CD14-positive monocyte (primary cell): Measurements from ENCODE around the gene SLC18A3. TPM values are rescaled to one million over a fixed set of nuclear protein-coding genes. Genes with fewer than 3 reads are reported as not detected.

Source experiments
- DNase-seq, 3 donors: peaks; one replicate each; pipeline ENCODE4 v3.0.0-alpha.2; 2011 to 2022
- H2AFZ ChIP-seq: 2 replicates; pipeline ENCODE4 v1.6.0; 2012; ENCODE audit warnings: mild to moderate bottlenecking, low read depth, low read length, inconsistent platforms; ENCODE audit not compliant: insufficient read depth, poor library complexity, severe bottlenecking
- H3K27ac ChIP-seq, 2 donors: 1 replicate in 1 of 2; 2 replicates in 1 of 2; pipeline ENCODE4 v1.5.1; 2012 to 2013; ENCODE audit warnings: low read length in 2 of 2, control low read depth in 1 of 2, inconsistent platforms in 1 of 2, low read depth in 1 of 2, mild to moderate bottlenecking in 1 of 2
- H3K27me3 ChIP-seq, 2 donors: one replicate each; pipeline versions ENCODE4 v1.6.0 to v1.6.1; 2011 to 2013; ENCODE audit warnings: low read length in 2 of 2; ENCODE audit not compliant: control insufficient read depth in 2 of 2, insufficient read depth in 2 of 2
- H3K36me3 ChIP-seq, 2 donors: replicated peaks in 1 of 2; 1 replicate in 1 of 2; 2 replicates in 1 of 2; pipeline versions ENCODE4 v1.5.1 to v1.6.1; 2012 to 2013; ENCODE audit warnings: low read length in 2 of 2, control low read depth in 1 of 2, inconsistent platforms in 1 of 2, mild to moderate bottlenecking in 1 of 2; ENCODE audit not compliant: insufficient read depth in 2 of 2, control insufficient read depth in 1 of 2
- H3K4me1 ChIP-seq, 2 donors: 1 replicate in 1 of 2; 2 replicates in 1 of 2; pipeline versions ENCODE4 v1.5.1 to v1.6.1; 2012 to 2013; ENCODE audit warnings: low read length in 2 of 2, control low read depth in 1 of 2, inconsistent platforms in 1 of 2, mild to moderate bottlenecking in 1 of 2, moderate library complexity in 1 of 2; ENCODE audit not compliant: insufficient read depth in 2 of 2, control insufficient read depth in 1 of 2
- H3K4me2 ChIP-seq: replicated peaks from 2 replicates; pipeline ENCODE3; 2012; ENCODE audit warnings: low read length, moderate library complexity, mild to moderate bottlenecking; ENCODE audit not compliant: poor library complexity, severe bottlenecking; ENCODE audit errors: extremely low read depth
- H3K4me3 ChIP-seq, 3 experiments: fragments of 200-600 bp in 1 of 3; sonication (generic) in 1 of 3; replicated peaks in 1 of 3; 1 replicate in 2 of 3; 2 replicates in 1 of 3; pipeline ENCODE4 v1.5.1; 2011 to 2013; ENCODE audit warnings: low read length in 3 of 3, mild to moderate bottlenecking in 3 of 3, control low read depth in 2 of 3, low read depth in 2 of 3, inconsistent platforms in 1 of 3, moderate library complexity in 1 of 3
- H3K79me2 ChIP-seq: 2 replicates; pipeline ENCODE4 v1.6.0; 2012; ENCODE audit warnings: mild to moderate bottlenecking, control low read depth, inconsistent platforms, low read length, moderate library complexity; ENCODE audit not compliant: insufficient read depth
- H3K9ac ChIP-seq: 2 replicates; pipeline ENCODE4 v1.6.0; 2017; ENCODE audit warnings: low read length, mild to moderate bottlenecking; ENCODE audit not compliant: insufficient read depth, poor library complexity, severe bottlenecking
- H3K9me3 ChIP-seq, 2 donors: replicated peaks in 1 of 2; 1 replicate in 1 of 2; 2 replicates in 1 of 2; pipeline versions ENCODE4 v1.5.1 to v1.6.1; 2012 to 2013; ENCODE audit warnings: low read length in 2 of 2, control low read depth in 1 of 2; ENCODE audit not compliant: control insufficient read depth in 1 of 2, insufficient read depth in 1 of 2
- H4K20me1 ChIP-seq: 2 replicates; pipeline ENCODE4 v1.6.0; 2012; ENCODE audit warnings: mild to moderate bottlenecking, low read length, control low read depth, moderate library complexity; ENCODE audit not compliant: insufficient read depth
- H3K27ac Mint-ChIP-seq, 7 donors: one replicate each; pipeline ENCODE4 v1.8.0; 2020; ENCODE audit warnings: mild to moderate bottlenecking in 7 of 7, mixed read lengths in 7 of 7, moderate library complexity in 6 of 7, inconsistent platforms in 2 of 7
- H3K27me3 Mint-ChIP-seq, 3 donors: one replicate each; pipeline ENCODE4 v1.8.0; 2021 to 2022; ENCODE audit warnings: low read depth in 3 of 3, mild to moderate bottlenecking in 3 of 3, mixed read lengths in 3 of 3, moderate library complexity in 3 of 3, inconsistent platforms in 1 of 3
- H3K36me3 Mint-ChIP-seq, 2 donors: one replicate each; pipeline ENCODE4 v1.8.0; 2020; ENCODE audit warnings: mixed read lengths in 2 of 2, inconsistent platforms in 1 of 2, mild to moderate bottlenecking in 1 of 2
- H3K4me1 Mint-ChIP-seq: one replicate; pipeline ENCODE4 v1.8.0; 2020; ENCODE audit warnings: mild to moderate bottlenecking, mixed read lengths
- H3K4me3 Mint-ChIP-seq, 2 donors: one replicate each; pipeline ENCODE4 v1.8.0; 2020; ENCODE audit warnings: mild to moderate bottlenecking in 2 of 2, mixed read lengths in 2 of 2, moderate library complexity in 1 of 2
- H3K9me3 Mint-ChIP-seq, 7 donors: one replicate each; pipeline ENCODE4 v1.8.0; 2020 to 2022; ENCODE audit warnings: mixed read lengths in 7 of 7, mild to moderate bottlenecking in 6 of 7, moderate library complexity in 6 of 7, inconsistent platforms in 2 of 7
- WGBS: methylation state at CpG from one replicate; pipeline ENCODE4 v1.1.5; 2013; ENCODE audit warnings: missing lambda C conversion rate; ENCODE audit not compliant: insufficient coverage; 5-methylcytosine and 5-hydroxymethylcytosine counted together
- intact Hi-C, 2 donors: fragments of 100-400 bp; cut with micrococcal nuclease; formaldehyde crosslinking; loops; one replicate each; pipeline versions ENCODE4 v1.15.0 to v1.15.1; 2023
- polyA plus RNA-seq, 3 donors: library from polyadenylated mRNA; depleted of rRNA in 1 of 3; unstranded in 2 of 3; stranded (reverse) in 1 of 3; fragments of 300-500 nt in 2 of 3; fragments of >200 nt in 1 of 3; fragmentation: Illumina TruSeq in 2 of 3; gene quantifications; 1 replicate in 2 of 3; 2 replicates in 1 of 3; pipeline ENCODE4 v1.2.3, GENCODE V29; 2012 to 2021
- TF ChIP-seq, protein P1 (sequence below): fragments of 200-600 bp; IDR thresholded peaks from one replicate; pipeline ENCODE4 v1.8.0; 2022; ENCODE audit warnings: antibody characterized with exemption, mild to moderate bottlenecking

SLC18A3 gene
- polyA plus RNA-seq, 3 donors, result not detected

DNA sequence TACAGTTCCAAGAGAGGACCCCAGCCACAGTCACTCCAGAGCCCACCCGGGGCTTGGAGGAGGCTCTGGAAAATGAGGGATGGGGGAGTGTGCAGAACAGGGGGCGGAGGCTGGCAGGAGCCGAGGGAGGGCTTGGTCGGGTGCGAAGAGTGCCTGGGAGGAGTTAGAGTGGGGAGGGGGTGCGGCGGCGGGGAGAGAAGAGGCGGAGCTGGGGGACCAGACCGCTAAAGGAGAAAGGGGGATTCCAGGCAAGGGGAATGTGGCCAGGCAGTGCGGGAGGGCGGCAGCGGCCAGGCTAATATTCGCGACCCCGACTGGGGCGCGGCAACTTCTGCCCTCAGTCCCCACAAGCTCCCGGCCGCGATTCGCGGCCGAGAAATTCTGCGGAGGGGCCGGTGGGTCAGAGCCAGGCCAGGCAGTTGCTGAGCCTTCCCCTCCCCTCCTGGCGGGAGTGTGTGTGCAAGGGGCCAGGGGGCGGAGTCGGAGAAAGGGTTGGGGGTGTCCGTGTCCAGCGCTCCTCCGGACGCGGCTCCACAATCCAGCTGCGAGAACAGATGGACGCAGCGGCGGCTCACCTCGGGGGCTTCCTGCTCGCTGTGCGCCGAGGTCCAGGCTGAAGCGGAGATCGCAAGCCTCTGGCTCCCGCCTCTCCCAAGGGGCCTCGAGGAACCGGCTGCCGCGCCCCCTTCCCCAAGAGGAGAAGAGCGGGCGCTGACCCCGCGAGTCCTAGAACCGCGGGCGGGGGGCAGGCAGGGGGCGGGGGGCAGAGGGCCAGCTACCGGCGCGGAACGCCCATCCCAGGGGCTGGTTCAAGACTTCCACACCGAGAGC, 612 bp upstream of the SLC18A3 start:
- Histone ChIP-seq H4K20me1 (no peaks in the 10 kb centered on the region), H3K9ac (no peak overlapping the region), H3K4me2 (no peak overlapping the region), H3K36me3 (no peaks in the 10 kb centered on the region), H3K27me3 (peaks cover 41 to 70% of the 10 kb centered on the region in 2 donors), H3K27ac (no peak overlapping the region), H3K9me3 (peaks cover 0 to 36% of the 10 kb centered on the region in 2 donors), H3K4me3 (no peak overlapping the region), H3K79me2 (no peaks in the 10 kb centered on the region), H3K4me1 (no peaks in the 10 kb centered on the region), H2AFZ (no peak overlapping the region)
- WGBS, result 2% methylated on average over 48 of the region's 62 CpGs
- Mint-ChIP-seq H3K36me3 (peaks cover 0 to 6% of the 10 kb centered on the region in 2 donors), H3K4me1 (peaks cover 2% of the 10 kb centered on the region), H3K27me3 (peaks cover 70 to 82% (median 82%) of the 10 kb centered on the region in 3 donors), H3K27ac (no peak overlapping the region), H3K9me3 (peaks cover 0 to 36% (median 11%) of the 10 kb centered on the region in 7 donors), H3K4me3 (peak overlapping the region in 1 of 2 donors; percentile 75)
- intact Hi-C loops, result no loop called here
- TF ChIP-seq, protein P1, sequence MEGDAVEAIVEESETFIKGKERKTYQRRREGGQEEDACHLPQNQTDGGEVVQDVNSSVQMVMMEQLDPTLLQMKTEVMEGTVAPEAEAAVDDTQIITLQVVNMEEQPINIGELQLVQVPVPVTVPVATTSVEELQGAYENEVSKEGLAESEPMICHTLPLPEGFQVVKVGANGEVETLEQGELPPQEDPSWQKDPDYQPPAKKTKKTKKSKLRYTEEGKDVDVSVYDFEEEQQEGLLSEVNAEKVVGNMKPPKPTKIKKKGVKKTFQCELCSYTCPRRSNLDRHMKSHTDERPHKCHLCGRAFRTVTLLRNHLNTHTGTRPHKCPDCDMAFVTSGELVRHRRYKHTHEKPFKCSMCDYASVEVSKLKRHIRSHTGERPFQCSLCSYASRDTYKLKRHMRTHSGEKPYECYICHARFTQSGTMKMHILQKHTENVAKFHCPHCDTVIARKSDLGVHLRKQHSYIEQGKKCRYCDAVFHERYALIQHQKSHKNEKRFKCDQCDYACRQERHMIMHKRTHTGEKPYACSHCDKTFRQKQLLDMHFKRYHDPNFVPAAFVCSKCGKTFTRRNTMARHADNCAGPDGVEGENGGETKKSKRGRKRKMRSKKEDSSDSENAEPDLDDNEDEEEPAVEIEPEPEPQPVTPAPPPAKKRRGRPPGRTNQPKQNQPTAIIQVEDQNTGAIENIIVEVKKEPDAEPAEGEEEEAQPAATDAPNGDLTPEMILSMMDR, result no peak
- no peak for DNase-seq

DNA sequence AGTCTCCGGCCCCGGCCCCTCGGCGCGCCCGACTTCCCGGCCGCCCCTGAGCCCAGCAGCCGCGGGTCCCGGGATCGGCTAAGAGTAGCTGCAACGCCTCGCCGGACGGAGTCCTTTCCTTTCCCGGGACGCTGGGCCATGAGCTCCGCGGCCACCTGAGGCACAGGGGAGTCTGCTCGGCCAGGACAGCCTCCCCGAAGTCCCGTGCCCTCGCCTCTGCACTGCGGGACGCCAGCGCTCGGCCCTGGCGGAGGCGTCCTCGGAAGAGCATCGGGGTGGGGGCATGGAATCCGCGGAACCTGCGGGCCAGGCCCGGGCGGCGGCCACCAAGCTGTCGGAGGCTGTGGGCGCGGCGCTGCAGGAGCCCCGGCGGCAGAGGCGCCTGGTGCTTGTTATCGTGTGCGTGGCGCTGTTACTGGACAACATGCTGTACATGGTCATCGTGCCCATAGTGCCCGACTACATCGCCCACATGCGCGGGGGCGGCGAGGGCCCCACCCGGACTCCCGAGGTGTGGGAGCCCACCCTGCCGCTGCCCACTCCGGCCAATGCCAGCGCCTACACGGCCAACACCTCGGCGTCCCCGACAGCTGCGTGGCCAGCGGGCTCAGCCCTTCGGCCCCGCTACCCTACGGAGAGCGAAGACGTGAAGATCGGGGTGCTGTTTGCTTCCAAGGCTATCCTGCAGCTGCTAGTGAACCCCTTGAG, 502 bp downstream of the SLC18A3 start:
- Histone ChIP-seq H2AFZ (no peak overlapping the region), H3K9ac (no peak overlapping the region), H4K20me1 (no peaks in the 10 kb centered on the region), H3K4me3 (no peak overlapping the region), H3K27ac (no peak overlapping the region), H3K27me3 (peaks cover 41 to 81% of the 10 kb centered on the region in 2 donors), H3K79me2 (no peaks in the 10 kb centered on the region), H3K4me1 (no peaks in the 10 kb centered on the region), H3K4me2 (no peak overlapping the region), H3K9me3 (peaks cover 0 to 36% of the 10 kb centered on the region in 2 donors), H3K36me3 (no peaks in the 10 kb centered on the region)
- no peak for DNase-seq
- Mint-ChIP-seq H3K27ac (no peak overlapping the region), H3K36me3 (peaks cover 0 to 6% of the 10 kb centered on the region in 2 donors), H3K27me3 (peaks cover 81 to 90% (median 89%) of the 10 kb centered on the region in 3 donors), H3K4me1 (peaks cover 2% of the 10 kb centered on the region), H3K4me3 (peak overlapping the region in 1 of 2 donors; percentile 82), H3K9me3 (peaks cover 0 to 37% (median 14%) of the 10 kb centered on the region in 7 donors)
- TF ChIP-seq, protein P1, result no peak
- 5% methylated on average over 72 of the region's 72 CpGs for WGBS
- intact Hi-C loops, result no loop called here
